UCSD-AML1 (cell line): ENCODE results near the gene ZNF74.
"Not testable (repeated sequence)": the region's sequence is repeated elsewhere in the genome, so short reads cannot be mapped to it uniquely, and the experiment has no call there.

ENCODE experiments used
- DNase-seq: peaks from one replicate; lab custom pipeline; 2025; ENCODE audit not compliant: unreplicated experiment; lab: John Stamatoyannopoulos, UW

ZNF74 gene

GRCh38 chr22:20441631-20442484 lies 47.9 kb downstream of the ZNF74 start:
- DNase-seq: no peak

GRCh38 chr22:20442485-20443284 lies 48.7 kb downstream of the ZNF74 start:
- no peak for DNase-seq

- no peak for DNase-seq
Observed at GRCh38 chr22:20444325-20444724, 50.4 kb downstream of the ZNF74 start.

- DNase-seq: no peak
Observed at GRCh38 chr22:20446383-20446970, 52.5 kb downstream of the ZNF74 start.

- DNase-seq: no peak
Observed at GRCh38 chr22:20448630-20449029, 54.7 kb downstream of the ZNF74 start.

- DNase-seq: no peak
Observed at GRCh38 chr22:20449819-20450550, 56.0 kb downstream of the ZNF74 start.

GRCh38 chr22:20450551-20450906 lies 56.6 kb downstream of the ZNF74 start:
- no peak for DNase-seq

GRCh38 chr22:20451129-20451778 lies 57.3 kb downstream of the ZNF74 start:
- not testable (repeated sequence) for DNase-seq

- no peak for DNase-seq
Observed at GRCh38 chr22:20451920-20452319, 58.0 kb downstream of the ZNF74 start.

GRCh38 chr22:20453222-20453621 lies 59.3 kb downstream of the ZNF74 start:
- no peak for DNase-seq

- DNase-seq: no peak
Observed at GRCh38 chr22:20455709-20456063, 61.7 kb downstream of the ZNF74 start.

GRCh38 chr22:20456064-20456721 lies 62.2 kb downstream of the ZNF74 start:
- peak; percentile 68 for DNase-seq

GRCh38 chr22:20456722-20457076 lies 62.7 kb downstream of the ZNF74 start:
- DNase-seq: no peak

GRCh38 chr22:20457506-20458240 lies 63.7 kb downstream of the ZNF74 start:
- DNase-seq: no peak
